Nephron (organoid): Measurements from ENCODE around the gene ITGA2.

Source experiments
- H3K27ac Mint-ChIP-seq, 3 experiments: 2 replicates each; pipeline ENCODE4 v1.8.0; 2020; ENCODE audit warnings: mixed read lengths in 3 of 3, mild to moderate bottlenecking in 2 of 3, moderate library complexity in 1 of 3
- H3K27me3 Mint-ChIP-seq: 2 replicates; pipeline ENCODE4 v1.8.0; 2021; ENCODE audit warnings: low read depth, mild to moderate bottlenecking, moderate library complexity, mixed read lengths
- H3K36me3 Mint-ChIP-seq: 2 replicates; pipeline ENCODE4 v1.8.0; 2020; ENCODE audit warnings: low read depth, mixed read lengths
- H3K4me1 Mint-ChIP-seq: 2 replicates; pipeline ENCODE4 v1.8.0; 2020; ENCODE audit warnings: mixed read lengths
- H3K4me3 Mint-ChIP-seq, 3 experiments: 2 replicates each; pipeline ENCODE4 v1.8.0; 2020; ENCODE audit warnings: mild to moderate bottlenecking in 3 of 3, mixed read lengths in 3 of 3, moderate library complexity in 2 of 3
- H3K9me3 Mint-ChIP-seq: 2 replicates; pipeline ENCODE4 v1.8.0; 2020; ENCODE audit warnings: mixed read lengths
- CTCF ChIP-seq, 3 experiments: fragments of 200-600 bp; sonication (generic); IDR thresholded peaks; one replicate each; pipeline ENCODE4 v1.5.0; 2021; ENCODE audit warnings: antibody characterized with exemption in 3 of 3; ENCODE audit not compliant: unreplicated experiment in 3 of 3

Gene ITGA2

GRCh38 chr5:53013857-53014256 lies 24.7 kb downstream of the ITGA2 start:
- H3K4me1 Mint-ChIP-seq, result no peaks in the 10 kb centered on the region
- H3K36me3 Mint-ChIP-seq, result no peaks in the 10 kb centered on the region
- H3K9me3 Mint-ChIP-seq, result peaks cover 3% of the 10 kb centered on the region
- no peak for TF ChIP-seq CTCF (IDR thresholded peaks at IDR 0.05; ENCODE audit: unreplicated experiment in 3 of 3)
- H3K27me3 Mint-ChIP-seq, result peaks cover 14% of the 10 kb centered on the region
- H3K4me3 Mint-ChIP-seq, result no peak overlapping the region
- no peak overlapping the region for H3K27ac Mint-ChIP-seq

- no peaks in the 10 kb centered on the region for H3K4me1 Mint-ChIP-seq
- no peak overlapping the region for H3K27ac Mint-ChIP-seq
- H3K9me3 Mint-ChIP-seq, result peaks cover 3% of the 10 kb centered on the region
- TF ChIP-seq CTCF (IDR thresholded peaks at IDR 0.05; ENCODE audit: unreplicated experiment in 3 of 3), result no peak
- peaks cover 14% of the 10 kb centered on the region for H3K27me3 Mint-ChIP-seq
- no peaks in the 10 kb centered on the region for H3K36me3 Mint-ChIP-seq
- no peak overlapping the region for H3K4me3 Mint-ChIP-seq
Measured at GRCh38 chr5:53017383-53017782, 28.2 kb downstream of the ITGA2 start.

GRCh38 chr5:53017794-53018391 lies 28.7 kb downstream of the ITGA2 start:
- H3K4me1 Mint-ChIP-seq, result no peaks in the 10 kb centered on the region
- peaks cover 14% of the 10 kb centered on the region for H3K27me3 Mint-ChIP-seq
- H3K4me3 Mint-ChIP-seq, result no peak overlapping the region
- H3K9me3 Mint-ChIP-seq, result peaks cover 3% of the 10 kb centered on the region
- no peaks in the 10 kb centered on the region for H3K36me3 Mint-ChIP-seq
- no peak for TF ChIP-seq CTCF (IDR thresholded peaks at IDR 0.05; ENCODE audit: unreplicated experiment in 3 of 3)
- no peak overlapping the region for H3K27ac Mint-ChIP-seq

- peaks cover 12% of the 10 kb centered on the region for H3K27me3 Mint-ChIP-seq
- TF ChIP-seq CTCF (IDR thresholded peaks at IDR 0.05; ENCODE audit: unreplicated experiment in 3 of 3), result no peak
- H3K4me3 Mint-ChIP-seq, result no peak overlapping the region
- H3K4me1 Mint-ChIP-seq, result no peaks in the 10 kb centered on the region
- H3K27ac Mint-ChIP-seq, result no peak overlapping the region
- peaks cover 3% of the 10 kb centered on the region for H3K9me3 Mint-ChIP-seq
- H3K36me3 Mint-ChIP-seq, result no peaks in the 10 kb centered on the region
Measured at GRCh38 chr5:53019320-53019719, 30.2 kb downstream of the ITGA2 start.

- no peak overlapping the region for H3K4me3 Mint-ChIP-seq
- H3K9me3 Mint-ChIP-seq, result no peaks in the 10 kb centered on the region
- no peak for TF ChIP-seq CTCF (IDR thresholded peaks at IDR 0.05; ENCODE audit: unreplicated experiment in 3 of 3)
- no peak overlapping the region for H3K27ac Mint-ChIP-seq
- no peaks in the 10 kb centered on the region for H3K4me1 Mint-ChIP-seq
- no peaks in the 10 kb centered on the region for H3K27me3 Mint-ChIP-seq
- no peaks in the 10 kb centered on the region for H3K36me3 Mint-ChIP-seq
Measured at GRCh38 chr5:53022930-53023511, 33.9 kb downstream of the ITGA2 start.

GRCh38 chr5:53023969-53024368 lies 34.8 kb downstream of the ITGA2 start:
- Mint-ChIP-seq H3K36me3 (no peaks in the 10 kb centered on the region), H3K27me3 (no peaks in the 10 kb centered on the region), H3K4me1 (no peaks in the 10 kb centered on the region), H3K4me3 (no peak overlapping the region), H3K9me3 (no peaks in the 10 kb centered on the region), H3K27ac (no peak overlapping the region)
- TF ChIP-seq CTCF (IDR thresholded peaks at IDR 0.05; ENCODE audit: unreplicated experiment in 3 of 3), result no peak
